PC-3 (cell line): ENCODE results near the gene TAOK2. TPM values are rescaled to one million over a fixed set of nuclear protein-coding genes. Genes with fewer than 3 reads are reported as not detected.

Experiments
- ATAC-seq: fragments of 200-7000 bp; cut with Tn5 transposase; 2 replicates; pipeline ENCODE4 v1.9.1; 2020; ENCODE audit warnings: mild to moderate bottlenecking, moderate library complexity
- BruUV-seq: library from RNA; stranded (reverse); fragments of 400-500 nt; replicated peaks from 2 replicates; lab custom pipeline; 2021; lab: Mats Ljungman, UMichigan
- CTCF ChIA-PET: fragments of 300-600 bp; sonication (Branson Sonifier 250); formaldehyde crosslinking; loops from one replicate; lab custom pipeline; 2022; ENCODE audit warnings: antibody characterized with exemption; lab: Charles Lee
- POLR2A ChIA-PET: fragments of 300-600 bp; sonication (Branson Sonifier 250); formaldehyde crosslinking; loops from one replicate; lab custom pipeline; 2022; ENCODE audit warnings: antibody characterized with exemption; ENCODE audit not compliant: unreplicated experiment; lab: Charles Lee
- DNase-seq: peaks from one replicate; pipeline ENCODE4 v3.0.0-alpha.2; 2015
- H2AFZ ChIP-seq: fragments of 300-600 bp; sonication (generic); 2 replicates; pipeline ENCODE4 v1.6.0; 2016; ENCODE audit warnings: antibody characterized with exemption, low read length
- H3F3A ChIP-seq: fragments of 300-600 bp; sonication (generic); one replicate; pipeline ENCODE4 v1.6.0; 2017; ENCODE audit warnings: antibody characterized with exemption, low read length, control low read depth, mild to moderate bottlenecking; ENCODE audit not compliant: unreplicated experiment
- H3K27ac ChIP-seq: fragments of 300-600 bp; sonication (generic); 2 replicates; pipeline ENCODE4 v1.5.1; 2016; ENCODE audit warnings: mild to moderate bottlenecking, low read length
- H3K27me3 ChIP-seq: fragments of 300-600 bp; sonication (generic); 2 replicates; pipeline ENCODE4 v1.6.1; 2016; ENCODE audit warnings: low read length, mixed read lengths
- H3K36me3 ChIP-seq: fragments of 300-600 bp; sonication (generic); 2 replicates; pipeline ENCODE4 v1.6.1; 2016; ENCODE audit warnings: low read depth, mixed run types, low read length, mixed read lengths
- H3K4me1 ChIP-seq: fragments of 300-600 bp; sonication (generic); 2 replicates; pipeline ENCODE4 v1.5.1; 2016; ENCODE audit warnings: low read length; ENCODE audit not compliant: insufficient read depth
- H3K4me2 ChIP-seq: fragments of 300-600 bp; sonication (generic); 2 replicates; pipeline ENCODE4 v1.6.0; 2016; ENCODE audit warnings: low read length
- H3K4me3 ChIP-seq: fragments of 300-600 bp; sonication (generic); 2 replicates; pipeline ENCODE4 v1.5.1; 2016; ENCODE audit warnings: mild to moderate bottlenecking, low read length, mixed read lengths
- H3K79me2 ChIP-seq: fragments of 300-600 bp; sonication (generic); 2 replicates; pipeline ENCODE4 v1.6.1; 2017; ENCODE audit warnings: low read length, mixed read lengths
- H3K9ac ChIP-seq: fragments of 300-600 bp; sonication (generic); 2 replicates; pipeline ENCODE4 v1.6.0; 2016; ENCODE audit warnings: mild to moderate bottlenecking, low read length
- H3K9me2 ChIP-seq: fragments of 300-600 bp; sonication (generic); replicated peaks from 2 replicates; pipeline ENCODE4 v1.6.1; 2016; ENCODE audit warnings: mixed run types, low read length, mixed read lengths
- H3K9me3 ChIP-seq: fragments of 300-600 bp; sonication (generic); 2 replicates; pipeline ENCODE4 v1.6.1; 2016; ENCODE audit warnings: low read length, mixed read lengths
- H4K20me1 ChIP-seq: fragments of 300-600 bp; sonication (generic); 2 replicates; pipeline ENCODE4 v1.6.1; 2016; ENCODE audit warnings: low read length, mixed read lengths
- CTCF ChIP-seq: fragments of 300-600 bp; sonication (generic); conservative IDR thresholded peaks from 2 replicates; pipeline ENCODE4 v1.5.1; 2017; ENCODE audit warnings: antibody characterized with exemption, low read depth, mild to moderate bottlenecking, low read length
- EZH2 ChIP-seq: fragments of 300-600 bp; sonication (generic); IDR thresholded peaks from one replicate; pipeline ENCODE4 v1.6.1; 2017; ENCODE audit warnings: antibody characterized with exemption, mild to moderate bottlenecking, low read length; ENCODE audit not compliant: unreplicated experiment
- EZH2phosphoT487 ChIP-seq: fragments of 300-600 bp; sonication (generic); IDR thresholded peaks from 2 replicates; pipeline ENCODE4 v1.6.1; 2018; ENCODE audit warnings: mild to moderate bottlenecking, antibody characterized with exemption, low read length, borderline replicate concordance
- intact Hi-C: fragments of 100-400 bp; cut with micrococcal nuclease; formaldehyde crosslinking; loops from 2 replicates; pipeline ENCODE4 v1.9.0; 2023
- total RNA-seq: library from RNA; depleted of rRNA; stranded (reverse); fragments of >200 nt; gene quantifications from 2 replicates; pipeline ENCODE4 v1.2.3, GENCODE V29; 2014

TAOK2 gene
- total RNA-seq, 1 experiment from 2014 or later: 34.1 TPM

- intact Hi-C loops: no loop called here
- Histone ChIP-seq H3K4me3 (no peak overlapping the region), H2AFZ (no peak overlapping the region), H3K36me3 (no peaks in the 10 kb centered on the region), H3K9me2 (no peaks in the 10 kb centered on the region), H4K20me1 (no peaks in the 10 kb centered on the region), H3K9me3 (no peaks in the 10 kb centered on the region), H3K9ac (no peak overlapping the region), H3K27ac (no peak overlapping the region), H3K79me2 (no peaks in the 10 kb centered on the region), H3K4me1 (no peaks in the 10 kb centered on the region), H3K4me2 (no peak overlapping the region), H3F3A (no peaks in the 10 kb centered on the region), H3K27me3 (no peaks in the 10 kb centered on the region)
- CTCF ChIA-PET: no interaction called here
- DNase-seq (no peak), ATAC-seq (no peak)
- BruUV-seq: no TSS peak
- no peak for TF ChIP-seq EZH2phosphoT487
- TF ChIP-seq CTCF: no peak
- TF ChIP-seq EZH2: no peak
- POLR2A ChIA-PET: interaction anchor here (0.6 kb wide), 1 partner anchor 526 kb away, joined by 4 read pairs; no protein-coding TSS in a partner anchor
Measured at GRCh38 chr16:30009085-30009862, 35.6 kb downstream of the TAOK2 start.

DNA sequence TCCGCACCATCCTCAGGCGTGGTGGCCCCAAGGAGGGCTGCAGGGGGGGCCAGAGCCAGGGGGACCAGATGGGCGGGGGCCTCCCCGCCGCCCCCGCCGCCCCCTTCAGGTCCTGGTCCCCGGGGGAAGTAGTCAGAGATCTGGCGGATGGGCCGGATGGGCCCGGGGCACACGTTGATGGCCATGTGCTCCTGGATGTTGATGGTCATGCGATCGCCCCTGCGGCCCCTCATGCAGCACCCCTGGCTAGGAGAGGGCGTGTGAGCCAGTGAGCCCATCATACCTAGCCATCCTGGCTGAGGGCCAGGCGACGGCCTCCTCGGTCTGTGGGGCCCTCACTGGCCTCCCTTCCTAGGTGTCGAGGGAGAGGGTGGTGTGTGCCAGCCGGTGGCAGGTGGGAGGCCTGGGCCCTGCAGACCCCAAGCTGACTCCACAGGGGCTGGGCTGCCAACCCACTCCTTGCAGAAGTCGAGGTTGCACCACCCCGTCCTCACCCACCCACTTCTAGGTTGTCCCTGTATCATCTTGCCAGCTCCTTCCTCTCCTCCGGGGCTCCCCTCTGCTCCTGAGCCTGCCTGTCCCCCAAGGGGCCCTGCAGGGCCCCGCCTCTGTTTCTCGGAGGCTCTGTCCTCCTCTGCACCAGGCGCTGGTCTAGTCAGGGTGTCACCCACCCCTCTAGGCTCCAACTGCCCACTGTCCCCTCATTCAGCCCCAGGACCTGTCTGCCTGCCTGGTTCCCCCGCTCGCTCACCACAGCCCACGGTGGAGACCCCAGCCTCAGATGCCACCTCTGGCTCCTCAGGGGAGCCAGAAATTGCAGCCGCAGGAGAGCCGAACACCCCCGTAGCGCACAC is 36.5 kb downstream of the TAOK2 start:
- POLR2A ChIA-PET: no interaction called here
- peak overlapping the region; percentile 78 for H3K4me2 ChIP-seq

More for the DNA sequence above, 36.5 kb downstream of the TAOK2 start:
- CTCF ChIA-PET: no interaction called here
- H3K9ac ChIP-seq: no peak overlapping the region
- H3K9me2 ChIP-seq: no peaks in the 10 kb centered on the region
- H3K27ac ChIP-seq: no peak overlapping the region
- H3F3A ChIP-seq: no peaks in the 10 kb centered on the region
- H2AFZ ChIP-seq: peak overlapping the region; percentile 57; the same call in 1 of the 2 replicates
- no peaks in the 10 kb centered on the region for H3K9me3 ChIP-seq
- BruUV-seq: no TSS peak
- no peaks in the 10 kb centered on the region for H3K27me3 ChIP-seq
- H3K79me2 ChIP-seq: no peaks in the 10 kb centered on the region
- ATAC-seq (no peak), DNase-seq (no peak)
- peak overlapping the region; percentile 59 for H3K4me3 ChIP-seq
- no peaks in the 10 kb centered on the region for H4K20me1 ChIP-seq
- intact Hi-C loops: no loop called here
- no peak for TF ChIP-seq CTCF
- TF ChIP-seq EZH2phosphoT487: no peak
- TF ChIP-seq EZH2: no peak
- H3K4me1 ChIP-seq: no peaks in the 10 kb centered on the region
- no peaks in the 10 kb centered on the region for H3K36me3 ChIP-seq
